NCI-H1092 treated with DMSO at 0.1 percent for 48 hours (cell line): ENCODE measurements around the gene FAIM.
"Not testable (repeated sequence)": the region's sequence is repeated elsewhere in the genome, so short reads cannot be mapped to it uniquely, and the experiment has no call there.

Experiments used
- DNase-seq: peaks from one replicate; lab custom pipeline; 2025; lab: John Stamatoyannopoulos, UW

Gene FAIM

DNA sequence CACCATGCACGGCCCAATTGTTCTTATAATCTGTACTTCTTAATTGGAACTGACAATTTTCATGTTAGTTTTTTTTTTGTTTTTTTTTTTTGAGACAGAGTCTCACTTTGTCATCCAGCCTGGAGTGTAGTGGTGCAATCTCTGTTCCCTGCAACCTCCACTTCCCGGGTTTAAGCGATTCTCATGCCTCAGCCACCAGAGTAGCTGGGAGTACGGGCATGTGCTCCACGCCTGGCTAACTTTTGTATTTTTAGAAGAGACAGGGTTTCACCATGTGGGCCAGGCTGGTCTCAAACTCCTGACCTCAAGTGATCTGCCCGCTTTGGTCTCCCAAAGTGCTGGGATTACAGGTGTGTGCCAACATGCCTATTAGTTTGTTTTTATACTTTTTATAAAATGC is 72.4 kb downstream of the FAIM start:
- DNase-seq, result not testable (repeated sequence)

DNA sequence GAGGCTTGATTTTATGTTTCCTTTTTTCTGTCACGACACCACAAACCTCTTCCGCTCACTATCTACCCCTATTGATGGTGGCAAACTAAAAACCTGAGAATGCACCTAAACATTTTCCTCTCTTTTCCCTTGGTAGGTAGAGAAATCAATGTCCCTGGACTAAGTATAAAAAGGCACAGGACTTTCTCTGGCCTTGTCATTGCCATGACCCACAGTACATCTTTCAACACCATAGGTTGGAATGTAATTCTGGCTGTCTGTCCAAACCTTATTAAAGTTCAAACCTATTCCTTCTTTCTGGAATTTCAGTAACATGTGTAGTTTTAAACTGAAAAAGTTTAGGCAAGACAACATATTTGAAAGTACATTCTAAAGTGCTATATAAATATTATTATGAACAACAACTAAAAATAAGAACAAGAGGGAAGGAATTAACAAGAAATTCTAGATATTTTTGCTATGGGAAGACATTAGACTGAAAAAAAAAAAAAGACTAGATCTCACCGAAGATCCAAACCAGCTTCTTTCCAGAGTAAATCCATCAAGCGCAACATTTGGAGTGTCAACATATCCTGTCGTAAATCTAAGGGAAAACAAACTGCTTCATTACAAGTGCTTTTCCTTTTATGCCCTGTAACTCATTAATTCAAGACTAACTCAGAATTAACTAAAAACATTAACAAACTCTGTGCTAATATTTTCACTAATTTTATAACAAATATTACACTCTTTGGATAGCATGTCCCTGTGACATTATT is 73.1 kb downstream of the FAIM start:
- no peak for DNase-seq

DNA sequence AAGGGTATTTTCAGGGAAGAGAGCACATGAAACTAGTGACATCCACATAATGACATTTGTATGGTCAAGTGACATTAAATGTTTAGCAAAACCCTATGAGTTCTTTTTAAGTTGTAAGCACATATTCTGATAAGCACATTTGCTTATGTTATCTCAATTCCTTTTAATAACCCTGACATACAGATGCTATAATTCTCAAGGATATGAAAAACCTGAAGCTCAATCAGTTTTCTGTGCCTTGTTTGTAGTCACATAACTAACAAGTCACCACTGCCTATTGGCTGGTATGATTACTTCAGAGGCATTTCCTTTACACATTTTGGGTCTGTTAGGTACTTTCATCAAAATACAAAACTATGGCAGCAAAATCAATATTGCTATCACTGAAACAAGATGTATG is 74.1 kb downstream of the FAIM start:
- no peak for DNase-seq
